LNCAP (cell line): ENCODE data around the gene IPO11.

ENCODE experiments used
- TF ChIP-seq, protein P1 (sequence below): fragments of 450-650 bp; IDR thresholded peaks from 2 replicates; pipeline ENCODE4 v1.5.1; 2017; ENCODE audit warnings: mild to moderate bottlenecking

Gene IPO11

GRCh38 chr5:62626534-62626933 is 214.0 kb downstream of the IPO11 start:
- TF ChIP-seq, protein P1, sequence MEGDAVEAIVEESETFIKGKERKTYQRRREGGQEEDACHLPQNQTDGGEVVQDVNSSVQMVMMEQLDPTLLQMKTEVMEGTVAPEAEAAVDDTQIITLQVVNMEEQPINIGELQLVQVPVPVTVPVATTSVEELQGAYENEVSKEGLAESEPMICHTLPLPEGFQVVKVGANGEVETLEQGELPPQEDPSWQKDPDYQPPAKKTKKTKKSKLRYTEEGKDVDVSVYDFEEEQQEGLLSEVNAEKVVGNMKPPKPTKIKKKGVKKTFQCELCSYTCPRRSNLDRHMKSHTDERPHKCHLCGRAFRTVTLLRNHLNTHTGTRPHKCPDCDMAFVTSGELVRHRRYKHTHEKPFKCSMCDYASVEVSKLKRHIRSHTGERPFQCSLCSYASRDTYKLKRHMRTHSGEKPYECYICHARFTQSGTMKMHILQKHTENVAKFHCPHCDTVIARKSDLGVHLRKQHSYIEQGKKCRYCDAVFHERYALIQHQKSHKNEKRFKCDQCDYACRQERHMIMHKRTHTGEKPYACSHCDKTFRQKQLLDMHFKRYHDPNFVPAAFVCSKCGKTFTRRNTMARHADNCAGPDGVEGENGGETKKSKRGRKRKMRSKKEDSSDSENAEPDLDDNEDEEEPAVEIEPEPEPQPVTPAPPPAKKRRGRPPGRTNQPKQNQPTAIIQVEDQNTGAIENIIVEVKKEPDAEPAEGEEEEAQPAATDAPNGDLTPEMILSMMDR: no peak

DNA sequence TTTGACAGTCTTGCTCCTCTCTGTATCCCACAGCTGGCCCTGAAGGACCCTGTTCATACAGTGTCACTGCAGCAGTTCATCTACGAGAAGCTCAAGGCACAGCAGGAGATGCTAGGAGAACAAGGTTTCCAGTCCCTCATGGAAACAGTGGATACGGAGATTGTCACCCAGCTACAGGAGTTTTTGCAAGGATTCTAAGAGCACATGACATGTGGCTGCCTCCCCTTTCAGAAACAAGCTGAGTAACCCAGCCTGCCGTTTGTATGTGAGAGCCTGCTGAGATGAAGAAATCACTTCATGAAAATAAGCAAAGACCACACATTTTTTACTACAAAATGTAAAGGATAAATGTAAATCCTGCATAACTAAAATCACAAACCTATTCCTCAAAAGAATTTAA is 214.6 kb downstream of the IPO11 start:
- TF ChIP-seq, protein P1: no peak

- TF ChIP-seq, protein P1: no peak
These were observed 215.3 kb downstream of the IPO11 start for GRCh38 chr5:62627901-62628300.

- TF ChIP-seq, protein P1: no peak
These were observed 219.5 kb downstream of the IPO11 start for GRCh38 chr5:62631909-62632580.

- TF ChIP-seq, protein P1: no peak
These were observed 220.7 kb downstream of the IPO11 start for GRCh38 chr5:62633243-62633642.

GRCh38 chr5:62640446-62640845 is 227.9 kb downstream of the IPO11 start:
- TF ChIP-seq, protein P1: no peak

DNA sequence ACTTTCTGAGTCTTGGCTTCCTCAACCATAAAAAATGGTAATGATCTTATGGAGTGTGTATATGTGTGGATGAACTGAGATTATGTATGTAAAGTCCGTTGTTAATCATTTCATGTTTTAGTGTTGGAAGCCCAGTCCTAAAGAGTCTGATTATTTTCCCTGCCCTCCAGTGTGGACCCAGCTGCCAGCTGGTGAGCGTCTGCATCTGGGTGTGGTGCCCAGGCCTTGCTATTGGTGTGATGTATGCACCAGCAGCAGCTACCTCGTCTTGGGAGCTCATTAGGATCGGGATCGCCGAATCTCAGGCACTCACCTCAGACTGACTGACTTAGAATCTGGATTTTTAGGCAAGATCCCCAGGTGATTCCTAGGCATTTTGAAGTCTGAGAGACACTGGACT is 229.9 kb downstream of the IPO11 start:
- TF ChIP-seq, protein P1: no peak
